ENCODE results near the gene TRIM15. TPM values are rescaled to one million over a fixed set of nuclear protein-coding genes. Genes with fewer than 3 reads are reported as not detected.
A peak's percentile ranks its signal among the peaks of the same experiment; 100 is the strongest.

The TRIM15 gene
- total and polyA plus RNA-seq, 2 donors (not counting 3 experiments of a cell fraction or from before 2014, with no cell fraction given), result not detected

DNA sequence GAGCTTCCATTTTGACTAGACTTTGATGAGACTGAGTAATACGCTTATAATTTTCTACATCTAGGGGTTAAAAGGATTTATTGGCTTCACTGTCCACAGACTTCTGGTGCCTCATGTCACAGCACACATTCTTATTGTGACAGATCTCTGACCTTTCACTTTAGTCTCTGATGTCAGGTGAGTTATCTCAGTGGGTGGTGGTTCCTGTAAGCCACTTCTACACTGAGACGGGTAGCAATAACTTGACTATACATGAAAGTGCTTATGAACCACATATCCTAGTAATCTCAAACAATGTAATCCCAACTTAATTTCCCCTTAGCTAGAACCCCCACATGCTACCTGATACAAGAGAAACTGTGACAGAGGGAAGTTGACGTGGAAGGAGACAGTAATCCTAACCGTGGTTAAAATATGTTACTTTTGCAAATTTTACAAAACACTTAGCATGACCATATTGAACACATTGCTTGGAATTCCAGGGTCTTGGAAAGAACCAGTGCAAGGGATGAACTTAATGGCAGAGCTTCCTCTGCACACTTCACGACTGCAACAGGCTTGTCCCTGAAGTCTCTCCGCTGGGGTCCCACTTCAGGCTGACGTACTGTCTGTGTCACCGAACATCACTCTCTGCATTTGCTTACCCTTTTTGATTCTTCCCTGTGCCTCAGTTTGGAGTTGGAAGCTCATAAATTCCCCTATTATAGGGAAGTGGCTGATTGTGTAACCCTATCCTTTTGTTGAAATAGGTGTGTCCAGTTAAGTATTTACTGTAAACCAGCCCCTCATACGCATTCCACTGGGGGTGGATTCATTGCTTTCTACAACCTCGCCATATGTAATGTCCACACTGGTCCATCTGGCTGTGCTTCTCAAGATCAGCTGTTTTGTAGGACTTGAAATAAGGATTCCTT is 33.8 kb upstream of the TRIM15 start:
- H4K20me1 ChIP-seq (replicated peaks; ENCODE audit: control insufficient read depth, extremely low read depth, insufficient read depth, low read length), result no peaks in the 10 kb centered on the region
- peaks cover 51 to 78% of the 10 kb centered on the region in 2 experiments for H3K27me3 ChIP-seq (ENCODE audit: control insufficient read depth in 2 of 2, insufficient read depth in 2 of 2, low read length in 2 of 2)
- no peak for DNase-seq (ENCODE audit: low read depth, low spot score)
- H3K4me2 ChIP-seq (ENCODE audit: insufficient read depth, low read length), result no peak overlapping the region
- no peak overlapping the region for H3K4me3 ChIP-seq (replicated peaks in 1 of 3; ENCODE audit: insufficient read depth in 1 of 3, low read depth in 1 of 3, low read length in 3 of 3)
- ChIA-PET POLR2A (no interaction called here), CTCF (interaction anchor here (0.6 to 12.2 kb wide), 5 partner anchors 26 to 479 kb away, joined by 3 to 311 read pairs (median 5); no protein-coding TSS in a partner anchor)
- dilution Hi-C loops (cut with MboI; ENCODE audit: extremely low pct_ligation_motif_present, low sequenced_read_pairs), result no loop called here
- BruUV-seq (replicated peaks), result no TSS peak
- H3K9me1 ChIP-seq (replicated peaks; ENCODE audit: control insufficient read depth, extremely low read depth, insufficient read depth, low read length), result no peaks in the 10 kb centered on the region
- H3K27ac ChIP-seq (ENCODE audit: insufficient read depth, low read depth, low read length), result no peak overlapping the region
- no peaks in the 10 kb centered on the region for H3K4me1 ChIP-seq (ENCODE audit: control insufficient read depth, extremely low read depth, insufficient read depth, low read length)
- intact Hi-C loops (cut with micrococcal nuclease), result loop anchor here (10.0 kb wide), 1 partner anchor 145 kb away; no protein-coding TSS in a partner anchor
- H3K9me3 ChIP-seq (replicated peaks; ENCODE audit: control insufficient read depth, insufficient read depth, low read length), result no peaks in the 10 kb centered on the region
- no peaks in the 10 kb centered on the region for H3K36me3 ChIP-seq (ENCODE audit: control insufficient read depth in 2 of 2, extremely low read depth in 1 of 2, insufficient read depth in 2 of 2, low read length in 2 of 2)
- H2AFZ ChIP-seq (ENCODE audit: low read depth, low read length), result no peak overlapping the region
- no peak for FAIRE-seq
- no peaks in the 10 kb centered on the region for H3K79me2 ChIP-seq (ENCODE audit: control insufficient read depth, insufficient read depth, low read length)
- no peak overlapping the region for H3K9ac ChIP-seq (replicated peaks; ENCODE audit: extremely low read depth, insufficient read depth, low read length)
- TF ChIP-seq EZH2 (IDR thresholded peaks at IDR 0.05; ENCODE audit: borderline replicate concordance, low read depth, low read length, severe bottlenecking), result peak; percentile 50
- TF ChIP-seq FOS (IDR thresholded peaks at IDR 0.05; ENCODE audit: borderline replicate concordance, insufficient read depth, low read length), result no peak

DNA sequence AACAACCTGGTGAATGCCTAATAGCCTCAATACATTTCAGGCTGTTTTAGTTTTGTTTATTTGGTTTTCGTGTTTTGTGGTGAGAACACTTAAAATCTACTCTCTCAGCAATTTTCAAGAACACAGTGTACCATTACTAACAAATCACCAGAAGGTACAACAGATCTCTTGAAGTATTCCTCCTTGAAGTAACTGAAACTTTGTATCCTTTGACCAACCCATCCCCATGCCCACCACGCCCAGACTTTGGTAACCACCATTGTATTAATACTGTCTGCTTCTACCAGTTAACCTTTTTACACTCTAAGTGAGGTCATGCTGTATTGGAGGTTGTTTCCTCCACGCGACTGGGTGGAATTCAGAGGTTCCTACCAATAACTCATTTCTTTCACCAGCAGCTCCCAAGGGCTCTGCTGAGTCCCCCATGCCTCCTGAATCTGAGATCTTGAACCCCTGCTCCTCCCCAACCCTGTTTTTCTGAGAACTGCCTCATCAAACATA is 33.1 kb upstream of the TRIM15 start:
- ChIA-PET CTCF (interaction anchor here (0.6 to 12.2 kb wide), 11 partner anchors 14 to 477 kb away, joined by 3 to 311 read pairs (median 4); partner anchors contain the start of gene POLR1H), POLR2A (no interaction called here)
- FAIRE-seq (no peak), DNase-seq (ENCODE audit: low read depth, low spot score) (no peak)
- Histone ChIP-seq H3K4me3 (replicated peaks in 1 of 3; ENCODE audit: insufficient read depth in 1 of 3, low read depth in 1 of 3, low read length in 3 of 3) (no peak overlapping the region), H3K4me2 (ENCODE audit: insufficient read depth, low read length) (no peak overlapping the region), H3K36me3 (ENCODE audit: control insufficient read depth in 2 of 2, extremely low read depth in 1 of 2, insufficient read depth in 2 of 2, low read length in 2 of 2) (no peaks in the 10 kb centered on the region), H3K27me3 (ENCODE audit: control insufficient read depth in 2 of 2, insufficient read depth in 2 of 2, low read length in 2 of 2) (peaks cover 53 to 78% of the 10 kb centered on the region in 2 experiments), H3K4me1 (ENCODE audit: control insufficient read depth, extremely low read depth, insufficient read depth, low read length) (no peaks in the 10 kb centered on the region), H3K9me3 (replicated peaks; ENCODE audit: control insufficient read depth, insufficient read depth, low read length) (no peaks in the 10 kb centered on the region), H3K27ac (ENCODE audit: insufficient read depth, low read depth, low read length) (no peak overlapping the region), H3K9me1 (replicated peaks; ENCODE audit: control insufficient read depth, extremely low read depth, insufficient read depth, low read length) (no peaks in the 10 kb centered on the region), H2AFZ (ENCODE audit: low read depth, low read length) (no peak overlapping the region), H3K9ac (replicated peaks; ENCODE audit: extremely low read depth, insufficient read depth, low read length) (no peak overlapping the region), H4K20me1 (replicated peaks; ENCODE audit: control insufficient read depth, extremely low read depth, insufficient read depth, low read length) (no peaks in the 10 kb centered on the region), H3K79me2 (ENCODE audit: control insufficient read depth, insufficient read depth, low read length) (no peaks in the 10 kb centered on the region)
- no TSS peak for BruUV-seq (replicated peaks)
- TF ChIP-seq JUN (IDR thresholded peaks at IDR 0.05; ENCODE audit: borderline replicate concordance, insufficient read depth, insufficient read length, low read depth), result no peak
- TF ChIP-seq FOS (IDR thresholded peaks at IDR 0.05; ENCODE audit: borderline replicate concordance, insufficient read depth, low read length), result no peak
- TF ChIP-seq POLR2AphosphoS5 (IDR thresholded peaks at IDR 0.05; ENCODE audit: insufficient read depth, low read depth, low read length), result no peak
- no peak for TF ChIP-seq MYC (IDR thresholded peaks at IDR 0.05; ENCODE audit: low read depth, low read length)
- TF ChIP-seq, protein P1, sequence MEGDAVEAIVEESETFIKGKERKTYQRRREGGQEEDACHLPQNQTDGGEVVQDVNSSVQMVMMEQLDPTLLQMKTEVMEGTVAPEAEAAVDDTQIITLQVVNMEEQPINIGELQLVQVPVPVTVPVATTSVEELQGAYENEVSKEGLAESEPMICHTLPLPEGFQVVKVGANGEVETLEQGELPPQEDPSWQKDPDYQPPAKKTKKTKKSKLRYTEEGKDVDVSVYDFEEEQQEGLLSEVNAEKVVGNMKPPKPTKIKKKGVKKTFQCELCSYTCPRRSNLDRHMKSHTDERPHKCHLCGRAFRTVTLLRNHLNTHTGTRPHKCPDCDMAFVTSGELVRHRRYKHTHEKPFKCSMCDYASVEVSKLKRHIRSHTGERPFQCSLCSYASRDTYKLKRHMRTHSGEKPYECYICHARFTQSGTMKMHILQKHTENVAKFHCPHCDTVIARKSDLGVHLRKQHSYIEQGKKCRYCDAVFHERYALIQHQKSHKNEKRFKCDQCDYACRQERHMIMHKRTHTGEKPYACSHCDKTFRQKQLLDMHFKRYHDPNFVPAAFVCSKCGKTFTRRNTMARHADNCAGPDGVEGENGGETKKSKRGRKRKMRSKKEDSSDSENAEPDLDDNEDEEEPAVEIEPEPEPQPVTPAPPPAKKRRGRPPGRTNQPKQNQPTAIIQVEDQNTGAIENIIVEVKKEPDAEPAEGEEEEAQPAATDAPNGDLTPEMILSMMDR (IDR thresholded peaks at IDR 0.05; ENCODE audit: extremely low read depth in 1 of 2, insufficient read depth in 1 of 2, low read depth in 1 of 2, low read length in 2 of 2), result no peak
- TF ChIP-seq EZH2 (IDR thresholded peaks at IDR 0.05; ENCODE audit: borderline replicate concordance, low read depth, low read length, severe bottlenecking), result no peak
- TF ChIP-seq GATA2 (IDR thresholded peaks at IDR 0.05; ENCODE audit: insufficient read depth, insufficient read length, low read depth, low read length), result no peak
- TF ChIP-seq, protein P2, sequence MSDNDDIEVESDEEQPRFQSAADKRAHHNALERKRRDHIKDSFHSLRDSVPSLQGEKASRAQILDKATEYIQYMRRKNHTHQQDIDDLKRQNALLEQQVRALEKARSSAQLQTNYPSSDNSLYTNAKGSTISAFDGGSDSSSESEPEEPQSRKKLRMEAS (IDR thresholded peaks at IDR 0.05; ENCODE audit: insufficient read depth, insufficient read length), result no peak
- no peak for TF ChIP-seq POLR2A (IDR thresholded peaks at IDR 0.05; ENCODE audit: low read depth, low read length)
- dilution Hi-C loops (cut with MboI; ENCODE audit: extremely low pct_ligation_motif_present, low sequenced_read_pairs), result no loop called here
- intact Hi-C loops (cut with micrococcal nuclease), result loop anchor here (10.0 kb wide), 1 partner anchor 145 kb away; no protein-coding TSS in a partner anchor

All from endothelial cell of umbilical vein (primary cell).